KMS-11 (cell line): ENCODE measurements around the gene DUXA.
"Not testable (repeated sequence)": the region's sequence is repeated elsewhere in the genome, so short reads cannot be mapped to it uniquely, and the experiment has no call there.

Experiments used
- H2AFZ ChIP-seq: fragments of 200-600 bp; sonication (generic); 2 replicates; pipeline ENCODE4 v1.6.1; 2016; ENCODE audit warnings: antibody characterized with exemption, mixed run types, low read depth
- H3K27ac ChIP-seq: fragments of 200-600 bp; sonication (generic); 2 replicates; pipeline ENCODE4 v1.6.1; 2016; ENCODE audit warnings: mild to moderate bottlenecking, mixed run types
- H3K27me3 ChIP-seq: fragments of 200-600 bp; sonication (generic); 2 replicates; pipeline ENCODE4 v1.6.1; 2017; ENCODE audit warnings: mild to moderate bottlenecking, low read depth, mixed run types, moderate library complexity; ENCODE audit not compliant: insufficient read depth
- H3K36me3 ChIP-seq: fragments of 200-600 bp; sonication (generic); 2 replicates; pipeline ENCODE4 v1.6.1; 2017; ENCODE audit warnings: mild to moderate bottlenecking, mixed run types; ENCODE audit not compliant: insufficient read depth
- H3K4me1 ChIP-seq: fragments of 200-600 bp; sonication (generic); 2 replicates; pipeline ENCODE4 v1.6.1; 2016; ENCODE audit warnings: mild to moderate bottlenecking, low read depth, mixed run types; ENCODE audit not compliant: poor library complexity, severe bottlenecking
- H3K4me2 ChIP-seq: fragments of 200-600 bp; sonication (generic); 2 replicates; pipeline ENCODE4 v1.7.0; 2016; ENCODE audit warnings: mild to moderate bottlenecking, mixed run types
- H3K4me3 ChIP-seq: fragments of 200-600 bp; sonication (generic); IDR thresholded peaks from 2 replicates; pipeline ENCODE4 v1.6.1; 2017; ENCODE audit warnings: low read depth, low read length, mixed read lengths; ENCODE audit not compliant: insufficient read depth
- H3K79me2 ChIP-seq: fragments of 200-600 bp; sonication (generic); 2 replicates; pipeline ENCODE4 v1.6.1; 2016; ENCODE audit warnings: low read depth, mixed run types; ENCODE audit not compliant: insufficient read depth
- H3K9ac ChIP-seq: fragments of 200-600 bp; sonication (generic); 2 replicates; pipeline ENCODE4 v1.6.1; 2016; ENCODE audit warnings: mild to moderate bottlenecking, mixed run types
- H4K20me1 ChIP-seq: fragments of 200-600 bp; sonication (generic); 2 replicates; pipeline ENCODE4 v1.6.1; 2016; ENCODE audit warnings: mild to moderate bottlenecking, mixed run types; ENCODE audit not compliant: insufficient read depth
- TF ChIP-seq, protein P1 (sequence below): fragments of 200-600 bp; sonication (generic); conservative IDR thresholded peaks from 2 replicates; pipeline ENCODE4 v1.6.1; 2017; ENCODE audit warnings: low read depth, mild to moderate bottlenecking, antibody characterized with exemption, low read length, moderate library complexity, mixed read lengths

The DUXA gene

DNA sequence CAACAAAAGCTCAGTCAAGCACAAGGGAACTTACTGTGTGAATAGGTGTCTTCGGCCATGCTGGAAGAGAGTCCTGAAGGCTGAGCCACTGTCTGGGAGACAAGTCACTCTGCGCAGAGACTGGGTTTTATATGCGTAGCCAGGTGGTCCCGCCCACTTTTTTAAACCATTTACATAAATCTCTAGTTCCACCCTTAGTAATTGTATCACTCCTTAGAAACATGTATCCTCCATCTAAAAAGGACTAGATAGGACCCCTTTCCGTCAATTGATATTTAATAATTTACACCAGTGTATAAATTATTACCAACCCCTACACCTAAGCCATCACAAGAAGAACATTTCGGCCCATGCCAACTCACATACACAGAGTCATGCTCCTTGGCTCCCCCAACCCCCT lies at the start of gene DUXA:
Gene DUXA, minus strand, starts transcription at position 101 of the 400 bp plus-strand sequence. Its CDS starts 42 bp downstream, at position 59.
- Histone ChIP-seq H3K36me3 (no peaks in the 10 kb centered on the region), H3K4me3 (no peak within 1 kb of the TSS), H3K4me1 (peaks cover under 1% of the 10 kb centered on the region), H3K79me2 (no peaks in the 10 kb centered on the region), H2AFZ (no peak within 1 kb of the TSS; the same call in 1 of the 2 replicates), H4K20me1 (no peaks in the 10 kb centered on the region), H3K27me3 (no peaks in the 10 kb centered on the region), H3K9ac (no peak within 1 kb of the TSS), H3K27ac (no peak within 1 kb of the TSS), H3K4me2 (no peak within 1 kb of the TSS)
- TF ChIP-seq, protein P1, sequence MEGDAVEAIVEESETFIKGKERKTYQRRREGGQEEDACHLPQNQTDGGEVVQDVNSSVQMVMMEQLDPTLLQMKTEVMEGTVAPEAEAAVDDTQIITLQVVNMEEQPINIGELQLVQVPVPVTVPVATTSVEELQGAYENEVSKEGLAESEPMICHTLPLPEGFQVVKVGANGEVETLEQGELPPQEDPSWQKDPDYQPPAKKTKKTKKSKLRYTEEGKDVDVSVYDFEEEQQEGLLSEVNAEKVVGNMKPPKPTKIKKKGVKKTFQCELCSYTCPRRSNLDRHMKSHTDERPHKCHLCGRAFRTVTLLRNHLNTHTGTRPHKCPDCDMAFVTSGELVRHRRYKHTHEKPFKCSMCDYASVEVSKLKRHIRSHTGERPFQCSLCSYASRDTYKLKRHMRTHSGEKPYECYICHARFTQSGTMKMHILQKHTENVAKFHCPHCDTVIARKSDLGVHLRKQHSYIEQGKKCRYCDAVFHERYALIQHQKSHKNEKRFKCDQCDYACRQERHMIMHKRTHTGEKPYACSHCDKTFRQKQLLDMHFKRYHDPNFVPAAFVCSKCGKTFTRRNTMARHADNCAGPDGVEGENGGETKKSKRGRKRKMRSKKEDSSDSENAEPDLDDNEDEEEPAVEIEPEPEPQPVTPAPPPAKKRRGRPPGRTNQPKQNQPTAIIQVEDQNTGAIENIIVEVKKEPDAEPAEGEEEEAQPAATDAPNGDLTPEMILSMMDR: no peak

DNA sequence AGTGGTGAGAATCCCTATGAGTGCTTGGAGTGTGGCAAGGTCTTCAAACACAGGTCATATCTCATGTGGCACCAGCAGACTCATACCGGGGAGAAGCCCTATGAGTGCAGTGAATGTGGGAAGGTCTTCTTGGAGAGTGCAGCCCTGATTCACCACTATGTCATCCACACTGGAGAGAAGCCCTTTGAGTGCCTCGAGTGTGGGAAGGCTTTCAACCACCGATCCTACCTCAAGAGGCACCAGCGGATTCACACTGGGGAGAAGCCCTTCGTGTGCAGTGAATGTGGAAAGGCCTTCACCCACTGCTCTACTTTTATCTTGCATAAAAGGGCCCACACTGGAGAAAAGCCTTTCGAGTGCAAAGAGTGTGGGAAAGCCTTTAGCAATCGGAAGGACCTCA lies 44.8 kb upstream of the DUXA start:
- TF ChIP-seq, protein P1: no peak
- no peaks in the 10 kb centered on the region for H4K20me1 ChIP-seq
- no peak overlapping the region for H2AFZ ChIP-seq
- no peaks in the 10 kb centered on the region for H3K79me2 ChIP-seq
- no peaks in the 10 kb centered on the region for H3K36me3 ChIP-seq
- H3K9ac ChIP-seq: no peak overlapping the region
- H3K27ac ChIP-seq: no peak overlapping the region
- no peak overlapping the region for H3K4me2 ChIP-seq
- H3K4me1 ChIP-seq: no peaks in the 10 kb centered on the region
- H3K27me3 ChIP-seq: no peaks in the 10 kb centered on the region
- no peak overlapping the region for H3K4me3 ChIP-seq

DNA sequence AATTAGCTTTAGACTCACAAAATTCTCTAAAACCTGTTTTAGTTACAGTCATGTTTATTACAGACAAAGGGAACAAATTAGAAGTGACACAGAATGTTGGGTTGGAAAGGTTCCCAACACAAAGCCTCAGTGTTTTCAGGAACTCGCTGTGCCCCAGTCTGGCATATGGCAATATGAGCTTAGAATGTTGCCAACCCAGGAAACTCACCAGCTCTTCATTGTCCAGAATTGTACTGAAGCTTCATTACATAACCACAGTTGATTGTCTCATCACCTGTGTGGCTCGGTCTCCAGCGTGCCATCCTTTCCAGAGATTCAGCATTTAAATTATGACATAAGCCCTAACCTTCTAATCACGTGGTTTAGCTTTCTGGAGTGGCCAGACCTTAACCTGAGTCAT lies 43.1 kb upstream of the DUXA start:
- H4K20me1 ChIP-seq: no peaks in the 10 kb centered on the region
- H3K27ac ChIP-seq: no peak overlapping the region
- H3K79me2 ChIP-seq: no peaks in the 10 kb centered on the region
- H3K9ac ChIP-seq: no peak overlapping the region
- H3K27me3 ChIP-seq: no peaks in the 10 kb centered on the region
- no peak overlapping the region for H3K4me3 ChIP-seq
- TF ChIP-seq, protein P1: no peak
- no peaks in the 10 kb centered on the region; the same call in 1 of the 2 replicates for H3K36me3 ChIP-seq
- H3K4me1 ChIP-seq: no peaks in the 10 kb centered on the region
- H3K4me2 ChIP-seq: no peak overlapping the region
- H2AFZ ChIP-seq: no peak overlapping the region

DNA sequence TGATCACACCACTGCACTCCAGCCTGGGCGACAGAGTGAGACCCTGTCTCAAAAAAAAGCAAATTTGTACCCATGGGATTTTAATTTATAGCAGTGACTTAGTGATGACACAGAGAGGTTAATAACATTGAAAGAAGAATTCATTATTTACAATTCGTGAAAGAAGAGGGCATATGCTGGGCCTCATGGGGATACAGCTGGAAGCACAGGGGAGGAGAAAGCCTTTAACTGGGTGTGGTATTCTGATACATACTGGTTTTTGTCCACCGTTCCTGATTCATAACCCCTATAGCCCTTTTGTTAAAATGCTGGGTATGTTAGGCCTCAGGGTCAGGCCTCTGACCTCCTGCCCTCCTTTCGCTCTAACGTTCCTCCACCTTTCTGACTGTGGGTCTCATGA lies 34.9 kb upstream of the DUXA start:
- H3K4me1 ChIP-seq: no peaks in the 10 kb centered on the region
- no peak overlapping the region for H3K4me3 ChIP-seq
- no peaks in the 10 kb centered on the region for H3K79me2 ChIP-seq
- H3K9ac ChIP-seq: no peak overlapping the region
- H3K36me3 ChIP-seq: no peaks in the 10 kb centered on the region; the same call in 1 of the 2 replicates
- H3K27ac ChIP-seq: no peak overlapping the region
- H2AFZ ChIP-seq: no peak overlapping the region
- H3K4me2 ChIP-seq: no peak overlapping the region
- H4K20me1 ChIP-seq: no peaks in the 10 kb centered on the region
- no peaks in the 10 kb centered on the region for H3K27me3 ChIP-seq
- TF ChIP-seq, protein P1: no peak

DNA sequence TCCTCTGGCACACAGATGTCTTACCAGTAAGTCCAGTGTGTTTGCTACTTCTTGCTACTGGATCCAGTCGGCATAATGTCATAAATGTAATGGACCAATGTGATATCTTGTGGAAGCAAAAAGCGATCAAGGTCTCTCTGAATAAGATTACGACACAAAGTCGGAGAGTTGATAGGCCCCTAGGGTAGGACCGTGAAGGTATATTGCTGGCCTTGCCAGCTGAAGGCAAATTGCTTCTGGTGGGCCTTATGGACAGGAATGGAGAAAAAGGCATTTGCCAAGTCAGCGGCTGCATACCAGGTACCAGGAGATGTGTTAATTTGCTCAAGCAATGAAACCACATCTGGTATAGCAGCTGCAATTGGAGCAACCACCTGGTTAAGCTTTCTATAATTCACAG lies 30.6 kb upstream of the DUXA start:
- H3K79me2 ChIP-seq, H3K27ac ChIP-seq, H3K4me2 ChIP-seq, H3K4me3 ChIP-seq, H2AFZ ChIP-seq, H3K9ac ChIP-seq, H3K4me1 ChIP-seq, H4K20me1 ChIP-seq, H3K27me3 ChIP-seq, H3K36me3 ChIP-seq: not testable (repeated sequence)
